ENCODE results near the gene TMLHE. TPM values are rescaled to one million over a fixed set of nuclear protein-coding genes. Genes with fewer than 3 reads are reported as not detected.
A peak's percentile ranks its signal among the peaks of the same experiment; 100 is the strongest.
"Not testable (repeated sequence)": the region's sequence is repeated elsewhere in the genome, so short reads cannot be mapped to it uniquely, and the experiment has no call there.

TMLHE gene
- total RNA-seq, 1 experiment from 2014 or later = 36.4 TPM

DNA sequence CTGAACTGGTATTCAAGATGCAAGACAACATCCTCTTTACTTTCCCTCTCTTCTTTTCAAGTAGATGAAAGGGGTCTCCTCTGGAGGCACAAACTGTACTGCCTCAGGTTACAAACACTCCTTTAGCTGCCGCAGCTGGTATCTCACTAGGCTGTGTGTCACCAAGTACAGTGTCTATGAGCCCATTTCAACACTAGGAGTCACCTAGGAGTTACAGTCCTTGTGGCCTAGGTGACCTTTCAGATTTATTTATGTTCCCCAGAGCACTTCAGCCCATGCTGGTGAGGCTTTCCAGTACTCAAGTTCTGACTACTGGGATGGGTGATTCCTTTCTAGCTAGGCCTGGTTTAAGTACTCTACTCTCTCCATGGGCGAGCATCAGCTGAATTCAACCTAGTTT lies 32.4 kb upstream of the TMLHE start:
- intact Hi-C loops (cut with micrococcal nuclease; ENCODE audit: unreplicated experiment) = no loop called here
- TF ChIP-seq, protein P1, sequence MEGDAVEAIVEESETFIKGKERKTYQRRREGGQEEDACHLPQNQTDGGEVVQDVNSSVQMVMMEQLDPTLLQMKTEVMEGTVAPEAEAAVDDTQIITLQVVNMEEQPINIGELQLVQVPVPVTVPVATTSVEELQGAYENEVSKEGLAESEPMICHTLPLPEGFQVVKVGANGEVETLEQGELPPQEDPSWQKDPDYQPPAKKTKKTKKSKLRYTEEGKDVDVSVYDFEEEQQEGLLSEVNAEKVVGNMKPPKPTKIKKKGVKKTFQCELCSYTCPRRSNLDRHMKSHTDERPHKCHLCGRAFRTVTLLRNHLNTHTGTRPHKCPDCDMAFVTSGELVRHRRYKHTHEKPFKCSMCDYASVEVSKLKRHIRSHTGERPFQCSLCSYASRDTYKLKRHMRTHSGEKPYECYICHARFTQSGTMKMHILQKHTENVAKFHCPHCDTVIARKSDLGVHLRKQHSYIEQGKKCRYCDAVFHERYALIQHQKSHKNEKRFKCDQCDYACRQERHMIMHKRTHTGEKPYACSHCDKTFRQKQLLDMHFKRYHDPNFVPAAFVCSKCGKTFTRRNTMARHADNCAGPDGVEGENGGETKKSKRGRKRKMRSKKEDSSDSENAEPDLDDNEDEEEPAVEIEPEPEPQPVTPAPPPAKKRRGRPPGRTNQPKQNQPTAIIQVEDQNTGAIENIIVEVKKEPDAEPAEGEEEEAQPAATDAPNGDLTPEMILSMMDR (IDR thresholded peaks at IDR 0.05) = no peak
- TF ChIP-seq REST (IDR thresholded peaks at IDR 0.05; ENCODE audit: insufficient read depth in 1 of 2, low read depth in 2 of 2, low read length in 1 of 2) = no peak
- TF ChIP-seq TCF7L2 (IDR thresholded peaks at IDR 0.05; ENCODE audit: low read depth, low read length) = no peak
- no peak for TF ChIP-seq SIN3A (IDR thresholded peaks at IDR 0.05; ENCODE audit: borderline replicate concordance, insufficient read depth, low read depth, low read length)
- TF ChIP-seq POLR2AphosphoS5 (IDR thresholded peaks at IDR 0.05; ENCODE audit: low read depth, low read length) = no peak
- in situ Hi-C loops (cut with HindIII; ENCODE audit: low pct_unique_long_range_greater_than_20kb, low sequenced_read_pairs) = no loop called here
- DNase-seq (ENCODE audit: low read depth, low spot score) = no peak
- no peaks in the 10 kb centered on the region for H3K4me1 ChIP-seq (ENCODE audit: control insufficient read depth, insufficient read depth, low read length)
- no peaks in the 10 kb centered on the region for H3K36me3 ChIP-seq (ENCODE audit: control insufficient read depth, insufficient read depth, low read length)
- H3K27me3 ChIP-seq (ENCODE audit: control insufficient read depth, insufficient read depth, low read length) = no peaks in the 10 kb centered on the region
- H3K9me3 ChIP-seq (ENCODE audit: control insufficient read depth, insufficient read depth, low read depth, low read length) = no peaks in the 10 kb centered on the region
- BruUV-seq (replicated peaks) = no TSS peak
- H3K27ac ChIP-seq (ENCODE audit: low read length) = no peak overlapping the region
- no peak overlapping the region for H3K4me3 ChIP-seq (ENCODE audit: low read depth in 2 of 2, low read length in 2 of 2)
- CTCF ChIA-PET = no interaction called here
- POLR2A ChIA-PET = interaction anchor here (0.6 kb wide), 1 partner anchor 9 kb away, joined by 4 read pairs; no protein-coding TSS in a partner anchor
- no peak for ATAC-seq

DNA sequence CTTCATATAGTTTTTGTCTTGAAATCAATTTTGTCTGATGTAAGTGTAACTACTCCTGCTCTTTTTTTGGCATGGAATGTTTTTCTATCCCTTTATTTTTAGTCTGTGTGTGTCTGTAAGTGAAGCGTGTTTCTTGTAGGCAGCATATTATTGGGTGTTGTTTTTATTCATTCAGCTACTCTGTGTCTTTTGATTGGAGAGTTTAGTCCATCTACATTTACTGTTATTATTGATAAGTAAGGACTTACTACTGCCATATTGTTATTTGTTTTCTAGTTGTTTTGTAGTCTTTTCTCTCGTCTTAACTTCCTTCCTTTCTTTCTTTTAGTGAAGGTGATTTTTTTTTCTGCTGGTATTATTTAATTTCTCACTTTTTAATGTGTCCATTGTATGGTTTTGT lies 30.5 kb upstream of the TMLHE start:
- DNase-seq (ENCODE audit: low read depth, low spot score) (no peak), ATAC-seq (no peak)
- in situ Hi-C loops (cut with HindIII; ENCODE audit: low pct_unique_long_range_greater_than_20kb, low sequenced_read_pairs) (no loop called here), intact Hi-C loops (cut with micrococcal nuclease; ENCODE audit: unreplicated experiment) (no loop called here)
- ChIA-PET POLR2A (no interaction called here), CTCF (no interaction called here)
- Histone ChIP-seq H3K4me1 (ENCODE audit: control insufficient read depth, insufficient read depth, low read length) (no peaks in the 10 kb centered on the region), H3K27me3 (ENCODE audit: control insufficient read depth, insufficient read depth, low read length) (no peaks in the 10 kb centered on the region), H3K4me3 (ENCODE audit: low read depth in 2 of 2, low read length in 2 of 2) (no peak overlapping the region), H3K9me3 (ENCODE audit: control insufficient read depth, insufficient read depth, low read depth, low read length) (no peaks in the 10 kb centered on the region), H3K36me3 (ENCODE audit: control insufficient read depth, insufficient read depth, low read length) (no peaks in the 10 kb centered on the region), H3K27ac (ENCODE audit: low read length) (no peak overlapping the region)
- no TSS peak for BruUV-seq (replicated peaks)
- TF ChIP-seq, protein P1 (IDR thresholded peaks at IDR 0.05) = no peak
- TF ChIP-seq SIN3A (IDR thresholded peaks at IDR 0.05; ENCODE audit: borderline replicate concordance, insufficient read depth, low read depth, low read length) (no peak), POLR2AphosphoS5 (IDR thresholded peaks at IDR 0.05; ENCODE audit: low read depth, low read length) (no peak), TCF7L2 (IDR thresholded peaks at IDR 0.05; ENCODE audit: low read depth, low read length) (no peak), REST (IDR thresholded peaks at IDR 0.05; ENCODE audit: insufficient read depth in 1 of 2, low read depth in 2 of 2, low read length in 1 of 2) (no peak)

DNA sequence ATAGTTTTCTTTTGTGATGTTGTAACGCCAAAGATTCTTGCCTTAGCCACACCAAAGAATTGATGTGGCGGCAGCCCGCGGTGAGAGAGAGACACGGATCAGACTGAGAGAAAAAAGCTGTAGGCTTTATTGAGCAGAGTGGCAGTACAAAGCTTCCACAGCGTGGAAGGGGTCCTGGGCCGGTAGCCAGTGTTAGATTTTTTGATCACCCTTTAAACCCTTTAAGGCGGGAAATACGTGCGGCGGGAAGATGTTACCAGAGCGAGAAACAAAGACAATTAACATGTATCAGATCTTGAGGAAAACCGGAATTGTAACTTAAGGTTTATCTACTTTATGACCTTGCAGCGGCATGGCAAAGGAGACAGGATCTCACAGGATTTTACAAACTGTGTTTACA lies 28.6 kb upstream of the TMLHE start:
- H3K9me3 ChIP-seq (ENCODE audit: control insufficient read depth, insufficient read depth, low read depth, low read length); POLR2A ChIA-PET; ATAC-seq; DNase-seq (ENCODE audit: low read depth, low spot score); H3K27me3 ChIP-seq (ENCODE audit: control insufficient read depth, insufficient read depth, low read length); in situ Hi-C loops (cut with HindIII; ENCODE audit: low pct_unique_long_range_greater_than_20kb, low sequenced_read_pairs); intact Hi-C loops (cut with micrococcal nuclease; ENCODE audit: unreplicated experiment); BruUV-seq (replicated peaks); CTCF ChIA-PET; H3K36me3 ChIP-seq (ENCODE audit: control insufficient read depth, insufficient read depth, low read length); H3K27ac ChIP-seq (ENCODE audit: low read length); H3K4me1 ChIP-seq (ENCODE audit: control insufficient read depth, insufficient read depth, low read length): not testable (repeated sequence)
- peak overlapping the region; percentile 20 to 41; a peak in 3 of 4 replicates for H3K4me3 ChIP-seq (ENCODE audit: low read depth in 2 of 2, low read length in 2 of 2)

Measured in Panc1 (cell line).